Activated CD4-positive, CD25-positive, alpha-beta regulatory T cell treated with anti-CD3 and anti-CD28 coated beads, Interleukin-2, amount 50 U/mL, for 24 hours (primary cell): ENCODE results near the gene PLK3.
"Not testable (repeated sequence)": the region's sequence is repeated elsewhere in the genome, so short reads cannot be mapped to it uniquely, and the experiment has no call there.

Source experiments
- ATAC-seq, 2 donors: fragments of 150-1000 bp; cut with Tn5 transposase; one replicate each; pipeline ENCODE4 v1.10.0; 2021; ENCODE audit warnings: mild to moderate bottlenecking in 1 of 2, moderate library complexity in 1 of 2

PLK3 gene

GRCh38 chr1:44828841-44829440 lies 28.8 kb downstream of the PLK3 start:
- ATAC-seq, result no peak

- no peak for ATAC-seq
Observed at GRCh38 chr1:44829506-44830384, 29.6 kb downstream of the PLK3 start.

- no peak for ATAC-seq
Observed at GRCh38 chr1:44830900-44831304, 30.7 kb downstream of the PLK3 start.

DNA sequence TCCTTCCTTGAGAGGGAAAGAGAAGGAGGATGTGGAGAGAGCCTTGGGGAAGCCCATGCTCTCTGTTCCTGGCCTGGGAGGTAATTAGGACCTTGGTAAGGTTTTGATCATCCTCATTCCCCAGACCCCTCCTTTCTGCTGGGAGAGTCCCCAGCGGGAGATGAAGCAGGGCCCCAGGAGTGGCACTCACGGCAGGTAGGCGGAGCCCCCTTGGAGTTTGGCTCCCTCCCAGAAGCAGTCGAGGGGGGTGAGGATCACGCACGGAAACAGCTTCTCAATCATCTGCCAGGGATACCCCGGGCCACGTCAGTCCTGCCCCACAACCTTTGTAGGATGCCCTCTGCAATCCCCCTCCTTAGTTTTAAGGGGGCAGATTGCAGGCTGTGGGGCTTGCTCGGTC lies 31.3 kb downstream of the PLK3 start:
- no peak for ATAC-seq

GRCh38 chr1:44832056-44832705 lies 32.0 kb downstream of the PLK3 start:
- no peak for ATAC-seq

DNA sequence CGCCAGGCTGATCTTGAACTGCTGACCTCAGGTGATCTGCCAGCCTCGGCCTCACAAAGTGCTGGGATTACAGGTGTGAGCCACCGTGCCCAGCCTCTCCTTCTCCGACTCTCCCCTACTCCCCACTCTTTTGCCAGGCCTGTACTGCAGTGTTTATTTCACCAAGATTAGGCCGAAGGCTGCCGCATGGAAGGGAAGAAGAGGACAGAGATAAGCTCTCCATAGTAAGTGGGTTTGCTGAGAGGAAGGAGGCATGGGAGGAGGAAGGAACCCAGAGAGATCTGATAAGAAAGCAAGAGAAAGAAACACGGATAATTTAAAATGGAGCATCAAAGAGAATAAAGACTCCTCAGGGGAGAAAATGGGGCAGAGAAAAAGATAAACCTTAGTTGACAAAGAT lies 34.2 kb downstream of the PLK3 start:
- no peak for ATAC-seq

- peak; percentile 95 to 97 for ATAC-seq
Observed at GRCh38 chr1:44835738-44836675, 35.8 kb downstream of the PLK3 start.

DNA sequence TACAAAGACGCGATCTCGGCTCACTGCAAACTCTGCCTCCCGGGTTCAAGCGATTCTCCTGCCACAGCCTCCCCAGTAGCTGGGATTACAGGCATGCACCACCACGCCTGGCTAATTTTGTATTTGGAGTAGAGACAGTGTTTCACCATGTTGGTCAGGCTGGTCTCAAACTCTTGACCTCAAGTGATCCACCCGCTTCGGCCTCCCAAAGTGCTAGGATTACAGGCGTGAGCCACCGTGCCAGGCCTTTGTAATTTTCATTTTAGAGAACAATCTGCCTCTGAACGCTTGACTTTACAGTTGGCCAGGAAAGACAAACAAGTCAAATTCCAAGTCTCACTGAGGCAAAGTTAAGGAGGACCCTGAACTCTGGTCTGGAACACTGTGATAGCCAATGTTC lies 38.1 kb downstream of the PLK3 start:
- ATAC-seq, result not testable (repeated sequence)

- ATAC-seq, result no peak
Observed at GRCh38 chr1:44839576-44839975, 39.4 kb downstream of the PLK3 start.

DNA sequence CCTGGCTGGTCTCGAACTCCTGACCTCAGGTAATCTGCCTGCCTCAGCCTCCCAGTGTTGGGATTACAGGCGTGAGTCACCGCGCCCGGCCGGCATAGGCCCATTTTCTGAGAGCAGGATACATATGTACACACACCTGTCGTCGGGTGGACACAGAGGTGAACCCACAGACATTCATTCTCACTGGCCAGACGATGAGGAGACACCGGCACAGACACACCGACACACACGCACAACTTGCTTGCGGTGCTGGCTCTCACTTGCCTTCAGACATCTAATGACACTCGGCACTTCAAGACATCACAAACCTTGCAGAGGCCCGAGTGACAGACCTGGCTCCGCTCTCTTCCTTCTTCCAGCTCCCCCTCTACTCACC lies 42.3 kb downstream of the PLK3 start:
- ATAC-seq, result no peak

DNA sequence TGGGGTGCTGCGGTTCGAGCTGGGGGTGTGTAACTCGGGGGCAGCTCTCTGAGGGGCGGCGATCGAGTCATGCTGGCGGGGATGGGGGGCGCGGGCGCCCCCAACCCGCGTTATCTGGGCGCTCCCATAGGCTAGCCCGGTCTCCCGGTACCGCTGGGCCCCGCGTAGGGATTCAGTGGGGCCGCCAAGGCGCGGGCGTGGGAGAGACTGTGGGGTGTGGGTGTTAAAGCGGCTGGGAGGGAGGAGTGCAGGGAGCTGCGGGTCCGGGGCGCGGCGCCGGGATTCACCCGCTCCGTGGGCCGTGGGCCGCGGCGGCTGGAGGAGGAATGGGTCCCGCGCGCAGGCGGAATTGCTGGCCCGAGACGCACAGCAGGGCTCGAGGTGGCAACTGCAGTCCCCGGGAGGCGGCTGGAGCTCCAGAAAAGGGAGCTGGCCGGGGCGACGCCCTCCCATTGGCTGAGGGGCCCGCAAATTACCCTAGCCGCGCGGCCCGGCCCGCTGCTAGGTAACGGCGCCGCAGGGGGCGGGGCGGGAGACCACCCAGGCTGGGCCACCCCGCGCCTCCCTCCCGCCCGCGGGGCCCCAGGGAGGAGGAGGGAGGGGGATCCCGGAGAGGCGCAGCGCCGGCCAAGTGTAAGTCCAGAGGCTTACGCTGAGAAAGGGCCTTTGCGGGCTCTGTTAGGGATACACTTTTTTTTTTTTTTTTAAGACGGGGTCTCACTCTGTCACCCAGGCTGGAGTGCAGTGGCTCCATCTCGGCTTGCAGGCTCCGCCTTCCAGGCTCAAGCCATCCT lies 42.9 kb downstream of the PLK3 start, which contains the start of gene PTCH2:
PTCH2 (minus strand) TSS at position 392 of the 794 bp plus-strand sequence; CDS start at position 71, 321 bp downstream.
- ATAC-seq, result peak; percentile 46 to 49

DNA sequence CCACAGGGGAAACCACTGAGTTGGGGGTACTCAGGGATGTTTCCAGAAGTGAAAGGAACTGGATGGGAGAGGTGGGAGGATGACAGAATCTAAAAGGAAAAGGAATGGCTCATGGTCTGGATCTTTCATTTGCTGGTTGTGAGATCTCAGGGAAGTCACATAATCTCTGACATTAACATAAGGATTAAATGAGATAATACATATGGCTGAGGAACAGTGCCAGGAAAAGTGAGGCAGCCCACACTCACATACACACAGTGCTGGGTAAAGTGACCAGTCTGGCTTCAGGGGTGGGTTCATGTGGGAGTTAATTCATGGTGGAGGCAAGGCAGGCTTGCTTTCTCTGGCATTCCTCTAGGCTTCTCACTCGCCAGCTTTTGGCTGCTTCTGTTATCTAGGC lies 46.8 kb downstream of the PLK3 start:
- ATAC-seq, result no peak

DNA sequence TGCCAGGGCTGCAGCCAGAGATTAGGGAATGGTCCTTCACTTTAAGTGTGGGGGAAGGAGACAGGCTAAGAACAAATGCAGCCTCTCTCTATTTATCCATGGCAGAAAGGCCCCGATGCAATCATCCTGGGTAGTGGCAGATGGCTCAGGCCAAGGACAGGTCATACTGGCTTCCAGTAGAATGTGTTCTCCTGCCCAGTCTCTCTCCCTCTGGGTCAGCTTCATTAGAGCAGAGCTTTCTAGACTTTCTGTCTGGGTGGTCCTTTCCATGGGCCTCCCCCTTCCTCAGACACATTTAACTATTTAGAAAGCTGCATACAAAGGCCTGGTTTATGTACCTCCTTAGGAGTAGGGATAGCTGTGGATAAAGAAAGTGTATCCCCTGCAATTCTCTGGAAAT lies 47.7 kb downstream of the PLK3 start:
- ATAC-seq, result no peak

GRCh38 chr1:44848456-44849181 lies 48.4 kb downstream of the PLK3 start:
- no peak for ATAC-seq

- peak; percentile 48 for ATAC-seq
Observed at GRCh38 chr1:44849575-44850132, 49.5 kb downstream of the PLK3 start.

GRCh38 chr1:44851308-44851707 lies 51.1 kb downstream of the PLK3 start:
- ATAC-seq, result no peak

DNA sequence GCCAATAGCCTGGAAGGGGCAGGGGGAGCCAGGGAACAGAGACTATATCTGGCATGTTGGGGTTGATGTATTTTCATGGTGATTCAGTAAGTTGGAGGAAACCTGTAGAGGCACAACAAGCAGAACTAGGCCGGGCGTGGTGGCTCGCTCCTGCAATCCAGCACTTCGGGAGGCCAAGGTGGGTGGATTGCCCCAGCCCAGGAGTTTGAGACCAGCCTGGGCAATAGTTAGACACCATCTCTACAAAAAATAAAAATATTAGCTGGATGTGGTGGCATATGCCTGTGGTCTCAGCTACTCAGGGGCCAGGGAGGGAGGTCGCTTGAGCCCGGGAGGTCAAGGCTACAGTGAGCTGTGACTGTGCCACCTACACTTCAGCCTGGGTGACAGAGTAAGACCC lies 53.0 kb downstream of the PLK3 start:
- ATAC-seq, result no peak

DNA sequence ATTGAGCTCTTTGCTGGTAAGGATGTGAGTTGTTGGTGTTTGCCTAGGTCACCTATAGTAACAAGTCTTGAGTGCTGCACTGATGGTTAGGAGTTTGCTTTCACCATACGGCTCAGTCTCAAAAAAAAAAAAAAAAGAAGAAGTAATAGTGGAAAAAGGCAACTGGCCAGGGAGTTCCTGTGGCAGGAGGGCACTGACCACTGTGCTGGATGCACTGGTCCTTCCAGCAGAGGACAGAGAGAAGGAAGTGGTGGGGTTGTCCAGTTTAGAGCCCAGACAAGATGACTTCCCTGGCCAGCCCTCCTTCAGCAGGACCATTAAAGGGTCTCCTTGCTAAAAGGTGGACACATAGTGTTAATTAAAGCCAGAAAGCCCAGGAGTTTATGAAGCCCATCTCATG lies 54.8 kb downstream of the PLK3 start:
- ATAC-seq, result no peak
